Heart left ventricle (tissue), 13 donors: ENCODE results near the gene PASK.

ENCODE experiments used
- POLR2A ChIP-seq, 2 donors: fragments of 450-650 bp; IDR thresholded peaks; one replicate each; pipeline ENCODE4 v1.6.1; 2017; ENCODE audit warnings: antibody characterized with exemption in 2 of 2, mild to moderate bottlenecking in 2 of 2, moderate library complexity in 2 of 2
- TF ChIP-seq, protein P1 (sequence below), 12 donors: fragments of 200-600 bp; sonication (generic) in 4 of 12; IDR thresholded peaks; one replicate each; pipeline versions ENCODE4 v1.5.0 to v1.8.0; 2018 to 2022; ENCODE audit warnings: antibody characterized with exemption in 12 of 12, mild to moderate bottlenecking in 5 of 12
- donor health status: ischemic (EF 13 %, LVEDD 7.1; RV severe dilation, severe dysfunction).
- donor health status: DM: no; HTN: yes; CAD: no.
- donor health status: DM: no; HTN: no; CAD: no.
- donor health status: ischemic (EF 25% LVEDD 6.9; RV normal size, moderate dysfunction).
- donor health status: ischemic (EF 25% LVEDD 5.7; RV mildly dilated, moderate dysfunction).
- donor health status: ischemic (EF 35%, LVEDD 5.7; RV mildly dilated, moderate dysfunction).
- donor health status: nonischemic (EF 11% LVEDD 7.7; RV severe dilation, severe dysfunction).
- donor health status: DM: yes; HTN: yes; CAD: no.
- donor health status: PGD.
- donor health status: ischemic (EF 29% LVEDD 5.4; RV normal size, mild dysfunction).
- donor health status: nonischemic (EF 23%, LVEDD 6.1; RV moderate dilation, normal function).

GRCh38 chr2:241073166-241074064, 75.9 kb downstream of the PASK start:
- TF ChIP-seq, protein P1, sequence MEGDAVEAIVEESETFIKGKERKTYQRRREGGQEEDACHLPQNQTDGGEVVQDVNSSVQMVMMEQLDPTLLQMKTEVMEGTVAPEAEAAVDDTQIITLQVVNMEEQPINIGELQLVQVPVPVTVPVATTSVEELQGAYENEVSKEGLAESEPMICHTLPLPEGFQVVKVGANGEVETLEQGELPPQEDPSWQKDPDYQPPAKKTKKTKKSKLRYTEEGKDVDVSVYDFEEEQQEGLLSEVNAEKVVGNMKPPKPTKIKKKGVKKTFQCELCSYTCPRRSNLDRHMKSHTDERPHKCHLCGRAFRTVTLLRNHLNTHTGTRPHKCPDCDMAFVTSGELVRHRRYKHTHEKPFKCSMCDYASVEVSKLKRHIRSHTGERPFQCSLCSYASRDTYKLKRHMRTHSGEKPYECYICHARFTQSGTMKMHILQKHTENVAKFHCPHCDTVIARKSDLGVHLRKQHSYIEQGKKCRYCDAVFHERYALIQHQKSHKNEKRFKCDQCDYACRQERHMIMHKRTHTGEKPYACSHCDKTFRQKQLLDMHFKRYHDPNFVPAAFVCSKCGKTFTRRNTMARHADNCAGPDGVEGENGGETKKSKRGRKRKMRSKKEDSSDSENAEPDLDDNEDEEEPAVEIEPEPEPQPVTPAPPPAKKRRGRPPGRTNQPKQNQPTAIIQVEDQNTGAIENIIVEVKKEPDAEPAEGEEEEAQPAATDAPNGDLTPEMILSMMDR (IDR thresholded peaks at IDR 0.05) = no peak
- TF ChIP-seq POLR2A (IDR thresholded peaks at IDR 0.05) = no peak
